Esophagus muscularis mucosa (tissue), 4 donors: Measurements from ENCODE around the gene PAAF1.

Source experiments
- EP300 ChIP-seq: sonication (generic); formaldehyde crosslinking; IDR thresholded peaks from one replicate; pipeline ENCODE4 v1.6.1; 2017; ENCODE audit warnings: antibody characterized with exemption
- POLR2AphosphoS5 ChIP-seq, 2 donors: sonication (generic); formaldehyde crosslinking; IDR thresholded peaks; one replicate each; pipeline ENCODE4 v1.6.1; 2017; ENCODE audit warnings: antibody characterized with exemption in 2 of 2
- TF ChIP-seq, protein P1 (sequence below), 3 experiments: fragments of 200-600 bp in 2 of 3; fragments of 450-650 bp in 1 of 3; sonication (generic) in 2 of 3; IDR thresholded peaks; one replicate each; pipeline ENCODE4 v1.5.1; 2017 to 2019; ENCODE audit warnings: antibody characterized with exemption in 3 of 3, mild to moderate bottlenecking in 2 of 3, moderate library complexity in 1 of 3

DNA sequence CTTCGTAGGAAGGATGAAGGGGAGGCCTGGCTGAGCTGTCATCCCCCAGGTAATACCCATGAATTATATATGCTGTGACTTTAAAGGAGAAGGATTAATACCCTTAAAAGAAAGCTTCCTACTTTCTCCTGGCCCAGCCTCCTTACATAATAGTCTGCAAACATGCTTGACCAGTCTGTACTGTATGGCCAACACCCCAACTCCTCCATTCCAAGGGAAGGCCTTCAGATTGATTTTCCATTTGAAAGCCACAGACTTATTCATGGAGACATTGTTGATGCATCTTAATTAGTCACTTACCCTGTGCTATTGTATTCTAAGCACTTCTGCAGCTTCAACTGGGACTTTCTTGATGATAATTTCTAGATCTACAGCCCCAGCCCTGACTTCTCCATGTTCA, 2.0 kb downstream of the PAAF1 start:
- TF ChIP-seq, protein P1, sequence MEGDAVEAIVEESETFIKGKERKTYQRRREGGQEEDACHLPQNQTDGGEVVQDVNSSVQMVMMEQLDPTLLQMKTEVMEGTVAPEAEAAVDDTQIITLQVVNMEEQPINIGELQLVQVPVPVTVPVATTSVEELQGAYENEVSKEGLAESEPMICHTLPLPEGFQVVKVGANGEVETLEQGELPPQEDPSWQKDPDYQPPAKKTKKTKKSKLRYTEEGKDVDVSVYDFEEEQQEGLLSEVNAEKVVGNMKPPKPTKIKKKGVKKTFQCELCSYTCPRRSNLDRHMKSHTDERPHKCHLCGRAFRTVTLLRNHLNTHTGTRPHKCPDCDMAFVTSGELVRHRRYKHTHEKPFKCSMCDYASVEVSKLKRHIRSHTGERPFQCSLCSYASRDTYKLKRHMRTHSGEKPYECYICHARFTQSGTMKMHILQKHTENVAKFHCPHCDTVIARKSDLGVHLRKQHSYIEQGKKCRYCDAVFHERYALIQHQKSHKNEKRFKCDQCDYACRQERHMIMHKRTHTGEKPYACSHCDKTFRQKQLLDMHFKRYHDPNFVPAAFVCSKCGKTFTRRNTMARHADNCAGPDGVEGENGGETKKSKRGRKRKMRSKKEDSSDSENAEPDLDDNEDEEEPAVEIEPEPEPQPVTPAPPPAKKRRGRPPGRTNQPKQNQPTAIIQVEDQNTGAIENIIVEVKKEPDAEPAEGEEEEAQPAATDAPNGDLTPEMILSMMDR (IDR thresholded peaks at IDR 0.05) = no peak
- TF ChIP-seq POLR2AphosphoS5 (IDR thresholded peaks at IDR 0.05) (no peak), EP300 (no peak)
